ENCODE data around the gene MAGI2. TPM values are rescaled to one million over a fixed set of nuclear protein-coding genes. Genes with fewer than 3 reads are reported as not detected.

Gene MAGI2
- total and polyA plus RNA-seq, 2 of the 13 experiments (the other 11 are each of a cell fraction or from before 2014, with no cell fraction given) = 1.5 to 3.8 TPM

DNA sequence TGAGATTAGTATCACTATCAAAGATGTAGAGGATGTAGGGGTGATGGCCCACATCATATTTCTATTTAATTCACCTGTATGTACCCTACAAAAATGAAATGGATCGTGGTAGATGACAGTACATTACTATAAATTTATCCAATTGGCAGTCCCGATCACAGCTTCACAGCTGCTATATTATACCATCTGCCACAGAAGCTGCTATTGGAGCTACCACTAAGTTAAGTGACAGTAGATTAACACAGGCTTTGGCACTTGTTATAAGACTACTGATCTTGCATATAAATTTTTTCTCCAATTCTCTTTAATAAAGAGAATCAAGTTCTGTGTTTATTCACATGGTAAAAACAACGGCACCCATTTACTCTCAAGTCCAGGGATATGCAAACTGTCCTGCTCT, 24.9 kb upstream of the MAGI2 start:
- 52% methylated on average over 3 of the region's 3 CpGs for WGBS (ENCODE audit: low lambda C conversion rate)
- no peaks in the 10 kb centered on the region for H4K20me1 ChIP-seq (ENCODE audit: insufficient read depth, low read length)

DNA sequence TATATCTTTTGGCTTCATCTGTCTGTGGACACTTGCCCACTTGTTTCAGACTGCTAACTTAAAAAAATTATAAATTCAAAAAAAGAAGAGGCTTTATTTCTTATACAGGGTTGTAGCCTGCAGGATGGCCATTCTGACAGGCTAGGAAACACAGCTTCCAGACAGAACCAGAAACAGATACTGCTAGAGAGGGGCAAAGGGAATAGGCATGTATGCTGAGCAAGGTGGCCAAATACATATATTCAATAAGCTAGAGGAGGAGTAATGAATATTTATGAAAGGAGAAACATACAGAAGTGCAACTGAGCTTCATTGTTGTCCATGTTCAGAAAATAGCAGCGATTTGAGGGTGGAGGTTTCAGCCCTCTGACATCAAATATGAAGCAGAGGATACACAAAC, 22.0 kb upstream of the MAGI2 start:
- ChIA-PET CTCF (ENCODE audit: low intra/inter-chr PET ratio, low total read pairs) (no interaction called here), POLR2A (no interaction called here)
- 62% methylated on average over 1 of the region's 1 CpG for WGBS (ENCODE audit: low lambda C conversion rate)
- Histone ChIP-seq H3K4me2 (ENCODE audit: low read depth, low read length) (no peak overlapping the region), H3K4me1 (ENCODE audit: insufficient read depth, low read length) (no peaks in the 10 kb centered on the region), H3K27me3 (ENCODE audit: control insufficient read depth in 1 of 2, insufficient read depth in 2 of 2, low read length in 2 of 2) (no peaks in the 10 kb centered on the region), H3K9ac (ENCODE audit: insufficient read depth, low read depth, low read length) (no peak overlapping the region), H2AFZ (ENCODE audit: low read length) (no peak overlapping the region), H3K4me3 (replicated peaks in 1 of 3; ENCODE audit: insufficient read depth in 1 of 3, low read depth in 2 of 3, low read length in 3 of 3) (no peak overlapping the region), H3K36me3 (replicated peaks in 1 of 2; ENCODE audit: control insufficient read depth in 1 of 2, insufficient read depth in 2 of 2, low read length in 2 of 2) (no peaks in the 10 kb centered on the region), H3K27ac (ENCODE audit: extremely low read length, insufficient read depth, low read length) (no peak overlapping the region), H3K79me2 (ENCODE audit: insufficient read depth, low read length) (no peaks in the 10 kb centered on the region), H4K20me1 (ENCODE audit: insufficient read depth, low read length) (no peaks in the 10 kb centered on the region), H3K9me3 (ENCODE audit: low read length) (no peaks in the 10 kb centered on the region)
- BruUV-seq (replicated peaks) = no TSS peak
- in situ Hi-C loops (cut with HindIII; ENCODE audit: extremely low pct_ligation_motif_present, low pct_unique_long_range_greater_than_20kb) = no loop called here
- ATAC-seq (no peak), DNase-seq (ENCODE audit: low spot score) (no peak), FAIRE-seq (no peak)
- intact Hi-C loops (cut with micrococcal nuclease; ENCODE audit: unreplicated experiment) = no loop called here
- no peak for TF ChIP-seq ZNF740 (CRISPR knock-in tag; IDR thresholded peaks at IDR 0.05)
- TF ChIP-seq ATF7 (IDR thresholded peaks at IDR 0.05) = no peak
- TF ChIP-seq ATF7 (CRISPR knock-in tag; IDR thresholded peaks at IDR 0.05) = no peak
- TF ChIP-seq, protein P1, sequence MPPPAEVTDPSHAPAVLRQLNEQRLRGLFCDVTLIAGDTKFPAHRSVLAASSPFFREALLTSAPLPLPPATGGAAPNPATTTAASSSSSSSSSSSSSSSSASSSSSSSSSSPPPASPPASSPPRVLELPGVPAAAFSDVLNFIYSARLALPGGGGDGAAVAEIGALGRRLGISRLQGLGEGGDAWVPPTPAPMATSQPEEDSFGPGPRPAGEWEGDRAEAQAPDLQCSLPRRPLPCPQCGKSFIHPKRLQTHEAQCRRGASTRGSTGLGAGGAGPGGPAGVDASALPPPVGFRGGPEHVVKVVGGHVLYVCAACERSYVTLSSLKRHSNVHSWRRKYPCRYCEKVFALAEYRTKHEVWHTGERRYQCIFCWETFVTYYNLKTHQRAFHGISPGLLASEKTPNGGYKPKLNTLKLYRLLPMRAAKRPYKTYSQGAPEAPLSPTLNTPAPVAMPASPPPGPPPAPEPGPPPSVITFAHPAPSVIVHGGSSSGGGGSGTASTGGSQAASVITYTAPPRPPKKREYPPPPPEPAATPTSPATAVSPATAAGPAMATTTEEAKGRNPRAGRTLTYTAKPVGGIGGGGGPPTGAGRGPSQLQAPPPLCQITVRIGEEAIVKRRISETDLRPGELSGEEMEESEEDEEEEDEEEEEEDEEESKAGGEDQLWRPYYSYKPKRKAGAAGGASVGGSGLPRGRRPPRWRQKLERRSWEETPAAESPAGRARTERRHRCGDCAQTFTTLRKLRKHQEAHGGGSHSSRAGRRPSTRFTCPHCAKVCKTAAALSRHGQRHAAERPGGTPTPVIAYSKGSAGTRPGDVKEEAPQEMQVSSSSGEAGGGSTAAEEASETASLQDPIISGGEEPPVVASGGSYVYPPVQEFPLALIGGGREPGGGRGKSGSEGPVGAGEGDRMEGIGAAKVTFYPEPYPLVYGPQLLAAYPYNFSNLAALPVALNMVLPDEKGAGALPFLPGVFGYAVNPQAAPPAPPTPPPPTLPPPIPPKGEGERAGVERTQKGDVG (CRISPR knock-in tag; IDR thresholded peaks at IDR 0.05; ENCODE audit: borderline replicate concordance) = no peak
- TF ChIP-seq, protein P2, sequence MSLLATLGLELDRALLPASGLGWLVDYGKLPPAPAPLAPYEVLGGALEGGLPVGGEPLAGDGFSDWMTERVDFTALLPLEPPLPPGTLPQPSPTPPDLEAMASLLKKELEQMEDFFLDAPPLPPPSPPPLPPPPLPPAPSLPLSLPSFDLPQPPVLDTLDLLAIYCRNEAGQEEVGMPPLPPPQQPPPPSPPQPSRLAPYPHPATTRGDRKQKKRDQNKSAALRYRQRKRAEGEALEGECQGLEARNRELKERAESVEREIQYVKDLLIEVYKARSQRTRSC (CRISPR knock-in tag; IDR thresholded peaks at IDR 0.05; ENCODE audit: low read depth) = no peak
- TF ChIP-seq NCOA1 (CRISPR knock-in tag; IDR thresholded peaks at IDR 0.05) = no peak
- no peak for TF ChIP-seq KDM3A (CRISPR knock-in tag; IDR thresholded peaks at IDR 0.05; ENCODE audit: low read depth)

More for the DNA sequence above, 24.9 kb upstream of the MAGI2 start:
- no TSS peak for BruUV-seq (replicated peaks)
- H3K4me3 ChIP-seq (replicated peaks in 1 of 3; ENCODE audit: insufficient read depth in 1 of 3, low read depth in 2 of 3, low read length in 3 of 3) = no peak overlapping the region
- in situ Hi-C loops (cut with HindIII; ENCODE audit: extremely low pct_ligation_motif_present, low pct_unique_long_range_greater_than_20kb) = no loop called here
- no peak overlapping the region for H3K27ac ChIP-seq (ENCODE audit: extremely low read length, insufficient read depth, low read length)
- H3K4me2 ChIP-seq (ENCODE audit: low read depth, low read length) = no peak overlapping the region
- no peak overlapping the region for H2AFZ ChIP-seq (ENCODE audit: low read length)
- H3K27me3 ChIP-seq (ENCODE audit: control insufficient read depth in 1 of 2, insufficient read depth in 2 of 2, low read length in 2 of 2) = no peaks in the 10 kb centered on the region
- H3K9me3 ChIP-seq (ENCODE audit: low read length) = no peaks in the 10 kb centered on the region
- no peak for DNase-seq (ENCODE audit: low spot score)
- no peak for FAIRE-seq
- no peak for ATAC-seq
- no peaks in the 10 kb centered on the region for H3K79me2 ChIP-seq (ENCODE audit: insufficient read depth, low read length)
- ChIA-PET CTCF (ENCODE audit: low intra/inter-chr PET ratio, low total read pairs) (no interaction called here), POLR2A (no interaction called here)
- intact Hi-C loops (cut with micrococcal nuclease; ENCODE audit: unreplicated experiment) = no loop called here
- H3K4me1 ChIP-seq (ENCODE audit: insufficient read depth, low read length) = no peaks in the 10 kb centered on the region
- no peak overlapping the region for H3K9ac ChIP-seq (ENCODE audit: insufficient read depth, low read depth, low read length)
- no peak for TF ChIP-seq HNRNPUL1 (IDR thresholded peaks at IDR 0.05; ENCODE audit: low read depth, low read length)
- TF ChIP-seq, protein P3, sequence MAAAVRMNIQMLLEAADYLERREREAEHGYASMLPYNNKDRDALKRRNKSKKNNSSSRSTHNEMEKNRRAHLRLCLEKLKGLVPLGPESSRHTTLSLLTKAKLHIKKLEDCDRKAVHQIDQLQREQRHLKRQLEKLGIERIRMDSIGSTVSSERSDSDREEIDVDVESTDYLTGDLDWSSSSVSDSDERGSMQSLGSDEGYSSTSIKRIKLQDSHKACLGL (CRISPR knock-in tag; IDR thresholded peaks at IDR 0.05) = no peak
- TF ChIP-seq ZFP82 (CRISPR knock-in tag; IDR thresholded peaks at IDR 0.05; ENCODE audit: borderline replicate concordance) = no peak
- TF ChIP-seq, protein P4, sequence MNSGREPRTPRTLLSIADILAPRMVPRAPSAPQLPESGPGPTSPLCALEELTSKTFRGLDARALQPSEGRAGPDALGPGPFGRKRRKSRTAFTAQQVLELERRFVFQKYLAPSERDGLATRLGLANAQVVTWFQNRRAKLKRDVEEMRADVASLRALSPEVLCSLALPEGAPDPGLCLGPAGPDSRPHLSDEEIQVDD (CRISPR knock-in tag; IDR thresholded peaks at IDR 0.05; ENCODE audit: borderline replicate concordance) = no peak
- TF ChIP-seq AHR (CRISPR knock-in tag; IDR thresholded peaks at IDR 0.05) = no peak
- TF ChIP-seq PRMT3 (CRISPR knock-in tag; IDR thresholded peaks at IDR 0.05; ENCODE audit: borderline replicate concordance, low read depth) = no peak
- no peaks in the 10 kb centered on the region for H3K36me3 ChIP-seq (replicated peaks in 1 of 2; ENCODE audit: control insufficient read depth in 1 of 2, insufficient read depth in 2 of 2, low read length in 2 of 2)
